HTR-8/SVneo (cell line): ENCODE measurements around the gene CHST11.

Experiments used
- DNase-seq: peaks from one replicate; pipeline ENCODE4 v3.0.0; 2011; ENCODE audit warnings: low spot score, mixed read lengths; ENCODE audit not compliant: insufficient read length
- FAIRE-seq: peaks from 2 replicates; lab custom pipeline; 2011; peaks lifted over from hg19 to GRCh38; lab: Jason Lieb, UNC

Gene CHST11

DNA sequence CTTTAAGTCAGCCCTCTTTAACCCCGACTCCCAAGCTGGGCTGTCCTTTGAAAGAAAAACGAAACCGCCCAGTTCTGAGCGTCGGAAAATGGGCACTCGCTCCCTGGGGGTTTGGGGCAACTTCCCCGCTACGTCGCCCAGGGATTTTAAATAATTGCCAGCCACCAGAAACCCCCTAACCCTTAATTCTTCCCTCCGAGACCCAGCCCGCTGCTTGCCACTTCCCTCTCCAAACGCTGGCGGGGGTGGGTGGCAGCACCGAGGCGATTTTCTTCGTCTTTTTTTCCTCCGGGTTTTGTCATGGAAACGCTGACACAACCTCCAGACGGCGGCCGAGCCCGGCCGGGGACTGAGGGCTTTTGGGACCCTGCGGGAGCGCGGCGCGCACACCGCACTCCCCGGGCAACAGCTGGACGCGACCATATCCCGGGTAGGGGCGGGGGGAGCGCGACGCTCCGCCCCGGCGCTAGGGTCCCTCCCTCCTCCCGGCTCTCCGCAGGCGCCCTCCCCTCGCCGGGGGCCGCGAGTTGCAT is at the start of gene CHST11:
CHST11 (plus strand) TSS at position 532 of the 533 bp plus-strand sequence.
- FAIRE-seq (peak; percentile 26), DNase-seq (peak; percentile 86)

DNA sequence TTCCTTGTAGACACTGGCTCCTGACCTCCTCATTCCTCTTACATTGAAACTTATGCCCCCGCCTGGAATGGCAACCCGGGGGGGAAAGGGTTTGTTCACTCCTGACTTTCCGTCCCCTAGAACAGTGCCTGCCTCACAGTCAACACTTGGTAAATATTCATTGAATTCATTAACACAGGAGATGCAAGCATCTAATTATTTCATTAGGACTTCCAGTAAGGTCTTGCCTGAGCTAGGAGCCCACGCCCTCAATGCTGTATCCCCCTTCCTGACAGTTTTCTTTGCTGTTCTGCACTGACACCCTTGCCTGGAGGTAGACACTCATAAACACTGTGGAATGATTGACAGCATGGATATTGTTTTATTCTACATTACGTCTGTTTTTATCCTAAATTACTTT is 49.3 kb upstream of the CHST11 start:
- DNase-seq (no peak), FAIRE-seq (no peak)

DNA sequence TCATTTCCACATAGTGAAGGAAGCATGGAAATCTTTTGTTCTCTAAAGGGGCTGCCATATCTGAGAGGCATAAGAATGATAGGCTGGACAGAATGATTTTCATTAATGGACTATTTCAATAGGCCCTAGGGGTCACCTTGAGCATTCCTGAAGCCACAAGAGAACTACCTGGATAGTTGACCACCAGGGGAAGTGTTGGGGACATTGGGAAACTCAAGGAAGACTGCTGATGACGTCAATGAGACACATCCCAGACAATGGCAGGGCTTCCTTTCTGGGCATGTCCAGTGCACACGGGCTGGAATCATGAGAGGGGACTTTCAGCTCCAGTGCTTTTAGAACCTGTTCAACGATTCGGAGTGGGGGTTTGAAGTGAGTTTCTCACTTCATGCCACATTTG is 48.8 kb upstream of the CHST11 start:
- FAIRE-seq (no peak), DNase-seq (no peak)

DNA sequence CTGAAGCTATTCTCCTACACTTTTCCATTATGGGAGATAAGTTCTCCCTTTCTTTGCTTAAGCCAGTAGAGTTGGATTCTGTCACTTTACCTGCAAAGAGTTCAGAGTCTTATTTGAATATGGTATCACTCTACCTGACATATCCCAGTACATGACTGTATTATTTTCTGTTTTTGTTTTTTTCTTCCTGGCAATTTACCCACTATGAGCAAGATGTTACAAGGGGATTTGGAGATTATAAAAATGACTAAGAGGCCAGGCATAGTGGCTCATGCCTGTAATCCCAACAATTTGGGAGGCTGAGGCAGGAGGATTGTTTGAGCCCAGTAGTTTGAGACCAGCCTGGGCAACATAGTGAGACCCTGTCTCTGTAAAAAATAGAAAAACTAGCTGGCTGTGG is 46.4 kb upstream of the CHST11 start:
- no peak for FAIRE-seq

DNA sequence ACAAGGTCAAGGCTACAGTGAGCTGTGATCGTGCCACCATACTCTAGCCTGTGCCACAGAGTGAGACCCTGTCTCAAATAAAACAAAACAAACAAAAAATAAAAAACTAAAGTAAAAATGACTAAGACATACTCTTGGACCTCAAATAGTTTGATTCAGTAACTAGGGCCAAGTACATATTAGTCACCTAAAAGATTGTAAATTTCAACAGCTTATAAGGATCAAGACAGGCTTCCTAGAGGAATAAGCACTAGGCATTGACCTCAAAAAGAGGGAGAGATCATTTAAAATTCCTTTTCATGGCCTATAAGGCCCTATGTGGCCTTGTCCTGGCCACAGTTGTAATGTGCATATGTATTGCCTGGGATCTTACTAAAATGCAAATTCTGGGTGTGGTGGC is 46.0 kb upstream of the CHST11 start:
- DNase-seq (no peak), FAIRE-seq (no peak)

More for the DNA sequence above, 46.4 kb upstream of the CHST11 start:
- no peak for DNase-seq

DNA sequence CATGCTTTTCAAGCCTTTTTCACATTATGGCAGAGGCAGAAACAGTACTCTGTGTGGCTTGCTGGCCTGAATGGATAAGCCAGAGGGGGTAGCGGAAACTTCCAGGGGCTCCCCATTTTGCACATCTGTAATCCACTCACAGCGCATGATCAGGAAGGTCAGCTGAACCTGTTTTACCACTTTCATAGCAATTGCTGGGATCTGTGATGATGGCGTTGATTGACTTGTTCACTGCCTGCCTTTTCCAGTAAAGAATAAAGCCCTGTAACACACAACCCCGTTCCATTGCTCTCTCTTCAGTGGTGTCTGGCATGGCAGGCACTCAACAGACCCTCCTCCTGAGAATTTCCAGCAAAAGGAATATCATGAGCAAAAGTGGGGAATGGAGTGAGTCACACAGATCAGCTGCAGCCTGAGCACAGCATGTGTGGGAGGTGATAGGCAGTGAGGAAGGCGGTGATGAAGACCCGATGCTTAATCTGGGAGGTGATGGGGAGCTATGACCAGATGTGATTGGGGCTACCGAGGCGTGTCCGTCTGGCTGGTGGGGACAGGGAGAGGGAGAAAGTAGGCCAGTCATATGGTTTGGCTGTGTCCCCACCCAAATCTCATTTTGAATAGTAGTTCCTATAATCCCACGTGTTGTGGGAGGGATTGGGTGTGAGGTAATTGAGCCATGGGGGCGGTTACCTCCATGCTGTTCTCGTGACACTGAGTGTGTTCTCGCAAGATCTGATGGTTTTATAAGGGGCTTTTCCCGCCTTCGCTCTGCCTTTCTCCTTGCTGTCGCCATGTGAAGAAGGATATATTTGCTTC is 44.7 kb upstream of the CHST11 start:
- peak; percentile 23 for DNase-seq
- FAIRE-seq: no peak

DNA sequence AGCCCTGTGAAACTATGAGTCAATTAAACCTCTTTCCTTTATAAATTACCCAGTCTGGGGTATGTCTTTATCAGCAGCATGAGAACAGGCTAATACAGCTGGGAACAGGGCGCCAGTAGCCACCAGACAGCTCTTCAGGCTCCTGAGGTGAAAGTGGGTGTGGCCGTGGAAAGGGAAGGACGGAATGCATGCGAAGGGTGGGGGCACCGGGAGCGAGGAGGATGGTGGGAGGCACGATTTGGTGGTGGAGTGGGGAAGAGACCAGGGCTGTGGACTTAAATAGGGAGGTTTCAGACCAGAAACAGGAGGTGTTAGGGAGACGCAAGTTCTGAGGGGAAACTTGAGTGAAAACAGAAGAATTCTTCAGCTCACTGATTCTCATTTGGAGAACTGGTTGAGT is 44.1 kb upstream of the CHST11 start:
- no peak for DNase-seq
- no peak for FAIRE-seq

DNA sequence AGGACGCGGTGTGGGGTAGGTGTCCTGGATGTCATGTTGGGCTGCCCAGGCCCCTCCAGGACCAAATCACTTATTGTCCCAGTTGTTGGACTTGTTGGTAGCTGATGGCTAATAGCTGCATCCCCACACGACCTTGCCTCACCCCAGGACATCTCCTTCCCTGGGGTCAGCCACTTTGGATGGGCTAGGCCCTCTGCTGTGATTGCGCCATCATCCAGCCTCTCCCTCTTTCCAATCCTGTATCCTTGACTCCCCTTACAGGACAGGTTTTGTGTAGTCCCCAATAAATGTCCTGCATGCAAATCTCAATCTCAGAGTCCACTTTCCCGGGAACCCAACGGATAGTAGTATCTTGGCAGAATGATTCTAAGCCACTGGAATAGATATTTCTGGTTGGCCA is 43.4 kb upstream of the CHST11 start:
- DNase-seq: no peak
- no peak for FAIRE-seq

DNA sequence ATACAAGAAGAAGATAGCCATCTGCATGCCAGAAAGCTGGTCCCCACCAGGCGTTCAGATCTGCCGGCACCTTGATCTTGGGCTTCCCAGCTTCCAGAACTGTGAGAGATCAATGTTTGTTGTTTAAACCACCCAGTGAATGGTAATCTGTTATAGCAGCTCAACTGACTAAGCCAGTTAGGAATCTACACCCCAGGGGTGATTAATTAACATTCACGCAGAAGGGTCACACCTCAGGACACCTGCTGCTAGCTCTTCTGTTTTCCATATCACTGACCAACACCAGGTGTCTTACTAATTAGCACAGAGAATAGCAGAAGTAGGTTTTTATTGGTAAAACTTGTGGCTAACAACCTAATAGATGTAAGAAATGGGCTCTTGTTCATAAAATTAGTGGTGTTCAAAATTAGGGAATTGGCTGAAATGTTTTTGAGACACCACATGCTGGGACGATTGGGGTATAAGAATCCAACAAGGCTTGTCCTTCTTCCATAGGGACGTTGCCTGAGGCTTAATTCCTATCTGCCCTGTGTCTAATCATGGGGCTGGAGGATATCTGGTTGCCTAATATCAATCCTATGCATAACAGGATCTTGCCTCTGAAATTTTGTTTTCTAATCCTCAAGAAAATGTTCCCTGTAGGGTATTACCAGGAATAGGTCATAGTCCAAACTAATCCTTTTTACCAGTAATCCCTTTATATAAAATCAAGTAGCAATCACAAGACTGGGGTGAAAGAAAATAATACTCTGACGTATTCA is 42.0 kb upstream of the CHST11 start:
- DNase-seq: no peak
- no peak for FAIRE-seq

DNA sequence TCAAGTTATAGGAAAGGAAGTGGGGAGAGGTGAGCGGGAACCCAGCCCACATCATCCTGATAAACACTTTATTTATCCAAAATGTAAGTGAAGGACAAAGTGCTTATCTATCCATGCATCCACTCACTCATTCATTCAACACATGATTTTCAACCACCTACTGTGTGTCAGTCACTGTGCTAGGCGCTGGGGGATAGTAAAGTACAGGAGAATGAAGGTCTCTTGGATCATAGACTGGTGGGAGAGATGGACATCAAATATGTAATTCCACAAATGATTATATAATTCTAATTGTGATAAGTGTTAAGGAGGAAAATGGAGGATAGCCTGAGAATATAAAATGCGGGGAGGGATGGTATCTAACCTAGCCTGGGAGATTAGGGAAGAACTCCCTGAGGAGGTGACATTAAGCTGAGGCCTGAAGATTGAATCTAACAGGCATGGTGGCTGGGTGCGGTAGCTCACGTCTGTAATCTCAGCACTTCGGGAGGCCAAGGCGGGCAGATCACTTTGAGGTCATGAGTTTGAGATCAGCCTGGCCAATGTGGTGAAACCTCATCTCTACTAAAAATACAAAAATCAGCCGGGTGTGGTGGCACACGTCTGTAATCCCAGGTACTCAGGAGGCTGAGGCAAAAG is 41.3 kb upstream of the CHST11 start:
- DNase-seq (no peak), FAIRE-seq (no peak)

DNA sequence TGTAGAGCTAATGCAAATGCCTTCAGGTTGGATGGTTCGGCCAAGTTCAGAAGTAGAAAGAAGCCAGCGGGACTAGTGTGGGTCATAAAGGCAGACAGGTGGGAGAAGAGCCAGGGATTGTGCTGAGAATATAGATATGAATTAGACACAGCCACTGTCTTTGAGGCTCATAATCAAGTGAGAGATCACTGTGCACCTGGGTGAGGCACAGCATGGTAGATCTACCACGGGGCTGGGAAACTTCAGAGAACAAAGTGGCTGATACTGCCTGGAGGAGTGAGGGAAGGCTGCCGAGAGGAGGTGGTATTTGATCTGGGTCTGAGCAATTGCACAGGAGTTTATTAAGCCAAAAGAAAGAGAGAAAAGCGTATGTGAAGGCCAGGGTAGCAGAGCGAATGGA is 40.6 kb upstream of the CHST11 start:
- no peak for FAIRE-seq
- no peak for DNase-seq

DNA sequence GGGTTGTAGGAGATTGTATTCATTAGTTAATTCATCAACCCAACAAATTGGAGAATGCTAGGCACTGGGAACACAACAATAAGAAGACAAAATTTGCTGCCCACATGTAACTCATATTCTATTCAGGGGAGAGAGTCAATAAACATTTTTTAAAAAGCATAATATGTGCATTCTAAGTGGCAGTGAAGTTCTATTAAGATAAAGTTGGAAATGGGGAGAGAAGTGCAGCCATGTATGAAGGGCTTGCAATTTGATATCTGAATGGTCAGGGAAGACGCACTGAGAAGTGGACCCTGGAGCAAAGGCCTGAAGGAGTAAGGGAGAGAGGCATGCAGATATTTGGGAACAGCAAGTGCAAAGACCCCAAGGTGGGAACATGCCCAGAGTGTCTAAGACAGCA is 40.2 kb upstream of the CHST11 start:
- DNase-seq: no peak
- FAIRE-seq: no peak

DNA sequence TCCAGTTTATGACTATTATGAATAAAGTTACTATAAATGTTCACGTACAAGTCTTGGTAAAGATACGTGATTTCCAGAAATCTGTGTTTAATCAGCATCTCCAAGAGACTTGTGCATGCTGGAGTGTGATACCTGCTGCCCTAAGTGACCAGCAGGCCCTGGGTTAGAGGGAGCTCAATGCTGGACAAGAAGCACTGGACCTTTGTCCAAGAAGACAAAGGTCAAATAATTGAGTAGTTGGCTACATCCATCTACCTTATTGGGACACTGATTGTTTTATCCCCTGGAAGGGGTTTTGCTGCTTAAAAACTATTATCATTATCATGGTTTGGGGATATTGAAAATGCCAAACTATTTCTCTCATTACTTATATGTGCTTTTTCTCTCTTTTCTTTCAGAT is 37.0 kb upstream of the CHST11 start:
- no peak for DNase-seq
- FAIRE-seq: no peak

DNA sequence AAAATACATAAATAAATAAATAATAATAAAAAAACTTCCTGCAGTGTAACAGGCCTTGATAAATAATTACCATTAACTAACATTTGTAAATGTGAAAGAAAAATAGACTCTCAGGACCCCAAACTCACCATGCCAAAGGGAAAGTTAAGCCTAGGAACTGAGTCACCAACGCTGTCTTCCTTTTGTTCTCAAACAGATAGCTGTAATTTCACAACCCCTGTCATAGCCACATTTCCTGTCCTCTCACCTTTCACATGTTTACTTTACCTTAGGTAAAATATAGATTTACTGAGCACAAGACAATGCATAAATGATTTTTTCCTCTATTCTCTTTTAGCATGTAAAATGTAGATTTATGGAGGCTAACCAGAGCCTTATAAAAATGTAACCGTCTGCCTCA is 35.9 kb upstream of the CHST11 start:
- DNase-seq (no peak), FAIRE-seq (no peak)

DNA sequence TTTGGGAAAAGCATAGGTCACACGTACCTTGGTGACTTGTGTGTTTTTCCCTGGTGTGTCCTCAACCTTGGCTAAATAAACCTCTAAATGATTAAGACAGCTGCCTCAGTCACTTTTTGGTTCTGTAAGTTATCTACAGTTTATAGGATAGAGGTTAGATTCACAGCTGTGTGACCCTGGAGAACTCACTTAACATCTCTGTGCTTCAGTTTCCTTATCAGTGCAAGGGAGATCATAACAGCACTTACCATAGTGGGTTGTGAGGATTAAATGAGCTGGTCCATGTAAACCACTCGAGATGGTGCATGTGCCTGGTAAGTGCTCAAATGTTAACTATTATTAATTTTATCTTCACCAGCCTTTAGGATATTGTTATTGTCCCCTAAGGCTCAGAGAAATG is 35.4 kb upstream of the CHST11 start:
- DNase-seq (no peak), FAIRE-seq (no peak)

DNA sequence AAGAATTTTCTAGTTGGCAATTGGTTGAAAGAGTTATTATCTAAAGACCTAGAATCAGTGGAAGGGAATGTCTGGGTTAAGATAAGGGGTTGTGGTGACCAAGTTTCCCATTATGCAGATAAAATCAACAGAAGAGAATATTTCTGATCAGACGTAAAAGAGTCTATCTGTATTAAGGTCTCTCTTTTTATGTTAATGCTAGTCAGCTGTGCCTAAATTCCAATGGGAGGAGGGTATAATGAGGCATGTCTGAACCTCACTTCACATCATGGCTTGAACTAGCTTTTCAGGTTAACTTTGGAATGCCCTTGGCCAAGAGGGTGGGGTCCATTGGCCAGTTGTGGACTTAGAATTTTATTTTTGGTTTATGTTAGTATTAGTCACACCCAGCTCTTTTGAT is 34.3 kb upstream of the CHST11 start:
- no peak for FAIRE-seq

DNA sequence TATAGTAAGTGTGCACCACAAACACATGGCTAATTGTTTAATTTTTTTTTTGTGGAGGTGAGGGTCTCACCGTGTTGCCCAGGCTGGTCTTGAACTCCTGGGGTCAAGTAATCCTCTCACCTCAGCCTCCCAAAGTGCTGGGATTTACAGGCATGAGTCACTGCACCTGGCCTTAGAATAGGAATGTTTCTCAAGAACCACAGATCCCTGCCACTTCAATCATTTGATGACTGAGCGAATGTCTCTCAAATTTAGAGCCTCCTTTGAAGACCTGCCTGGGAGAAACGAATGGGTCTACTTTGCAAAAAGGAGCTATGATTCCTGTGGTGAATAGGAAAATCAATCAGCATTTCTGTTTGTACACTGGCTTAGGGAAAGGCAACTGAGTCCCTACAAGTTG is 33.5 kb upstream of the CHST11 start:
- FAIRE-seq (no peak), DNase-seq (no peak)

More for the DNA sequence above, 34.3 kb upstream of the CHST11 start:
- no peak for DNase-seq

DNA sequence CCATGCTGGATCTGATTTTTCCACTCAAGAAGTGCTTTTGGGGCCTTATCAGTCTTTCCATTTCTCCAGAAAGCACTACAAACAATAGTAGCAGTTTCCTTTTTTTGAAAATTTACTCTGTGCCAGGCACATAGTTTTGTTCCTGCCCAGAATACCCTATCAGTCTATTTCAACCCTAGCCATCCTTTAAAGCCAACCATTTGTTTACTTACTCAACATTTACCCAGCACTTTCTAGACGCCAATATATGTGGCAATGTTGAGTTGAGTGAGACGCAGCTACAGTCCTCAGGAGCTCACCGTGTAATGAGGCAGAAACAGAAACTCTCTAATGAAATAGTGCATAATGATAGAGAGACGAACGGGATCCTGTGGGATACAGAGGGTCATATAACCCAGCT is 32.9 kb upstream of the CHST11 start:
- FAIRE-seq: no peak
- no peak for DNase-seq

DNA sequence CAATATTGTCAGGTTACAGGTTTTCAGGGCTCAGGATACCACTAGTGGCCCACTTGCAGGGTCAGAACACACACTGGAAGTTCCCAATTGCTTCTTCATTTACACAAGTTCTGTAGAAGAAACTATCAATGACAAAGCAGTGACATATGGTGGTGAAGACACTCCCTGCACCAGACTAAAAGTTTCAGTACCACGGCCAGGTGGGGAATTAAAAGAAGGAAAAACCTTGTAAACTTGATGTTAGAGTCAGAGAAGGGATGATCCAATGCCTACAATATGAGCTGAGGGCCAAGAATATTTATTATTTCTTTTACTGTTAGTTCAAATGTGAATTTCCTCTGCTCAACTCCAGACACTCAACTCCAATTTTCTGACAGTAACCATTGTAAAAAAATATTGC is 31.8 kb upstream of the CHST11 start:
- FAIRE-seq (no peak), DNase-seq (no peak)

DNA sequence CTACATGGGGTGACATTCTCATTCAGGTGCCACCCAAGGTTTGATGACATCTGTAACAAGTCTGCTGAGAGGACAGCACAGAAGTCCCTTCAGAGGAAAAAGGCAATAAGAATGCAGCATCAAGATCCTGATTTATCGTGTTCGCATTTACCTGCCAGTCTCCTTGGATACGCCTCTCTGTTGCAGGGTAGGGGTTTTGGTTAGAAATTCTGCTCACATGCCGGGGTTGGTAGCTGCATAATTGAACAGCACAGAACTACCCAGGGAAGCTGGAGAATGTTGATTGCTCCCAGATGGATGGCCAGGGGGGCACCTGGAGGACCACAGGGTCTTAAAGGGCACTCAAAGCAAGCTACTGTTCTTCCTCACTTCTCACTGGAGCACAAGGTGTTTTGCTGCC is 31.1 kb upstream of the CHST11 start:
- DNase-seq: no peak
- no peak for FAIRE-seq
